IMR-90 (cell line): ENCODE results near the gene INSYN2A. TPM values are rescaled to one million over a fixed set of nuclear protein-coding genes. Genes with fewer than 3 reads are reported as not detected.

Source experiments
- ATAC-seq: fragments of 200-7000 bp; cut with Tn5 transposase; 2 replicates; pipeline ENCODE4 v1.9.1; 2020; ENCODE audit warnings: low read depth, mild to moderate bottlenecking, moderate library complexity
- BruUV-seq: library from RNA; stranded (reverse); fragments of 400-500 nt; replicated peaks from 2 replicates; lab custom pipeline; 2021; lab: Mats Ljungman, UMichigan
- CTCF ChIA-PET: fragments of 300-600 bp; formaldehyde crosslinking; extraction: SDS; loops from one replicate; lab custom pipeline; 2021; ENCODE audit warnings: antibody characterized with exemption; lab: Yijun Ruan, JAX
- POLR2A ChIA-PET: fragments of 300-600 bp; sonication (Branson Sonifier 250); formaldehyde crosslinking; loops from one replicate; lab custom pipeline; 2022; ENCODE audit warnings: antibody characterized with exemption; ENCODE audit not compliant: unreplicated experiment; lab: Charles Lee
- DNase-seq: peaks from one replicate; pipeline ENCODE4 v3.0.0; 2013
- H2AFZ ChIP-seq: replicated peaks from 2 replicates; pipeline ENCODE3; 2013; ENCODE audit warnings: low read length, mild to moderate bottlenecking; ENCODE audit not compliant: poor library complexity
- H2AK5ac ChIP-seq: 2 replicates; pipeline ENCODE4 v1.6.1; 2013; ENCODE audit warnings: low read depth, low read length, inconsistent platforms
- H2AK9ac ChIP-seq: replicated peaks from 2 replicates; pipeline ENCODE3; 2013; ENCODE audit warnings: mild to moderate bottlenecking, low read depth, low read length, moderate library complexity; ENCODE audit not compliant: poor library complexity
- H2BK120ac ChIP-seq: 2 replicates; pipeline ENCODE4 v1.6.1; 2013; ENCODE audit warnings: low read depth, low read length, inconsistent platforms
- H2BK15ac ChIP-seq: 3 replicates; pipeline ENCODE4 v1.6.1; 2013; ENCODE audit warnings: low read depth, low read length, inconsistent platforms
- H2BK20ac ChIP-seq: 2 replicates; pipeline ENCODE4 v1.6.1; 2013; ENCODE audit warnings: low read depth, mild to moderate bottlenecking, inconsistent platforms, low read length, moderate library complexity
- H2BK5ac ChIP-seq: 2 replicates; pipeline ENCODE4 v1.6.1; 2013; ENCODE audit warnings: mild to moderate bottlenecking, low read depth, low read length, inconsistent platforms; ENCODE audit not compliant: poor library complexity, severe bottlenecking
- H3K14ac ChIP-seq: replicated peaks from 2 replicates; pipeline ENCODE4 v1.6.1; 2013; ENCODE audit warnings: low read depth, low read length, inconsistent platforms
- H3K18ac ChIP-seq: 2 replicates; pipeline ENCODE4 v1.6.1; 2013; ENCODE audit warnings: low read depth, low read length, control low read depth
- H3K23ac ChIP-seq: 2 replicates; pipeline ENCODE4 v1.6.1; 2013; ENCODE audit warnings: low read depth, low read length, inconsistent platforms
- H3K27ac ChIP-seq: 2 replicates; pipeline ENCODE4 v1.5.1; 2013; ENCODE audit warnings: mild to moderate bottlenecking, control low read depth, low read length; ENCODE audit not compliant: insufficient read depth
- H3K27me3 ChIP-seq: 2 replicates; pipeline ENCODE4 v1.6.1; 2013; ENCODE audit warnings: low read length; ENCODE audit not compliant: control insufficient read depth, insufficient read depth
- H3K36me3 ChIP-seq: 2 replicates; pipeline ENCODE4 v1.6.1; 2013; ENCODE audit warnings: low read length, mixed read lengths; ENCODE audit not compliant: control insufficient read depth, insufficient read depth
- H3K4ac ChIP-seq: 2 replicates; pipeline ENCODE4 v1.6.1; 2013; ENCODE audit warnings: low read depth, low read length, inconsistent platforms
- H3K4me1 ChIP-seq: 2 replicates; pipeline ENCODE4 v1.6.1; 2013; ENCODE audit warnings: low read length, mixed read lengths; ENCODE audit not compliant: control insufficient read depth, insufficient read depth
- H3K4me2 ChIP-seq: 2 replicates; pipeline ENCODE4 v1.6.1; 2013; ENCODE audit warnings: low read depth, mild to moderate bottlenecking, control low read depth, low read length, moderate library complexity
- H3K4me3 ChIP-seq: 2 replicates; pipeline ENCODE4 v1.5.1; 2013; ENCODE audit warnings: low read depth, mild to moderate bottlenecking, control low read depth, low read length, moderate library complexity; ENCODE audit not compliant: insufficient read depth
- H3K56ac ChIP-seq: 2 replicates; pipeline ENCODE4 v1.6.1; 2013; ENCODE audit warnings: low read length, inconsistent platforms; ENCODE audit not compliant: insufficient read depth; ENCODE audit errors: extremely low read depth
- H3K79me1 ChIP-seq, 2 experiments: 2 replicates each; pipeline ENCODE4 v1.6.1; 2013; ENCODE audit warnings: low read length in 2 of 2, inconsistent platforms in 1 of 2, low read depth in 1 of 2
- H3K9ac ChIP-seq: 2 replicates; pipeline ENCODE4 v1.6.1; 2013; ENCODE audit warnings: low read depth, low read length, control low read depth
- H3K9me1 ChIP-seq: 2 replicates; pipeline ENCODE4 v1.6.1; 2013; ENCODE audit warnings: low read length, inconsistent platforms; ENCODE audit not compliant: insufficient read depth
- H3K9me3 ChIP-seq: 2 replicates; pipeline ENCODE4 v1.6.1; 2013; ENCODE audit warnings: low read length; ENCODE audit not compliant: control insufficient read depth, insufficient read depth
- H4K20me1 ChIP-seq: 2 replicates; pipeline ENCODE4 v1.6.1; 2013; ENCODE audit warnings: low read length, inconsistent platforms; ENCODE audit not compliant: insufficient read depth
- H4K5ac ChIP-seq: 2 replicates; pipeline ENCODE4 v1.6.1; 2013; ENCODE audit warnings: mild to moderate bottlenecking, low read depth, low read length, control low read depth
- H4K8ac ChIP-seq, 2 experiments: 2 replicates each; pipeline ENCODE4 v1.6.1; 2013; ENCODE audit warnings: low read depth in 2 of 2, low read length in 2 of 2, control low read depth in 1 of 2, inconsistent platforms in 1 of 2
- H4K91ac ChIP-seq: 2 replicates; pipeline ENCODE4 v1.6.1; 2013; ENCODE audit warnings: low read depth, low read length, inconsistent platforms; ENCODE audit not compliant: insufficient read depth
- BHLHE40 ChIP-seq: fragments of 150-350 bp; IDR thresholded peaks from 2 replicates; pipeline ENCODE4 v1.6.1; 2016; ENCODE audit warnings: mild to moderate bottlenecking, low read depth, low read length
- CEBPB ChIP-seq: IDR thresholded peaks from 2 replicates; pipeline ENCODE4 v1.6.1; 2012; ENCODE audit warnings: low read depth, low read length, improper control_type of control experiment
- MAFK ChIP-seq: IDR thresholded peaks from 2 replicates; pipeline ENCODE4 v1.6.1; 2012; ENCODE audit warnings: low read depth, low read length, improper control_type of control experiment
- NFE2L2 ChIP-seq: fragments of 150-350 bp; IDR thresholded peaks from 2 replicates; pipeline ENCODE4 v1.6.1; 2016; ENCODE audit warnings: low read depth, mild to moderate bottlenecking, low read length
- RFX5 ChIP-seq: IDR thresholded peaks from 2 replicates; pipeline ENCODE4 v1.8.0; 2012; ENCODE audit warnings: low read depth, mild to moderate bottlenecking, low read length, moderate library complexity
- whole genome bisulfite sequencing, 2 experiments: methylation state at CpG; one replicate each; pipeline versions ENCODE4 v1.1.5 to v1.1.7; 2013; ENCODE audit warnings: missing lambda C conversion rate in 2 of 2; ENCODE audit not compliant: insufficient read length in 1 of 2; ENCODE audit errors: extremely low coverage in 2 of 2; 5-methylcytosine and 5-hydroxymethylcytosine counted together
- dilution Hi-C: fragments of 300-500 bp; cut with HindIII; formaldehyde crosslinking; loops from one replicate; pipeline ENCODE4 v1.14.3; 2018; ENCODE audit warnings: low sequenced_read_pairs; ENCODE audit not compliant: unreplicated experiment
- in situ Hi-C: fragments of 300-500 bp; cut with MboI; formaldehyde crosslinking; loops from 3 replicates; pipeline ENCODE4 v1.14.3; 2019; ENCODE audit warnings: low sequenced_read_pairs, inconsistent platforms, mixed read lengths
- intact Hi-C: fragments of 100-400 bp; cut with micrococcal nuclease; formaldehyde crosslinking; loops from 2 replicates; pipeline ENCODE4 v1.10.0; 2022
- polyA plus RNA-seq, 3 experiments: library from polyadenylated mRNA; depleted of rRNA; stranded (reverse); fragments of >200 nt; gene quantifications; 2 replicates each; pipeline ENCODE4 v1.2.3, GENCODE V29; 2012; ENCODE audit warnings: low replicate concordance in 1 of 3
- total RNA-seq: library from RNA; depleted of rRNA; stranded (reverse); fragments of >200 nt; gene quantifications from 2 replicates; pipeline ENCODE4 v1.2.3, GENCODE V29; 2012
- TF ChIP-seq, protein P1 (sequence below): fragments of 150-350 bp; IDR thresholded peaks from 2 replicates; pipeline ENCODE4 v1.6.1; 2017; ENCODE audit warnings: mild to moderate bottlenecking, antibody characterized with exemption, low read length, low read depth

The INSYN2A gene
- total and polyA plus RNA-seq, 2 of the 4 experiments (the other 2 are of a cell fraction) = 0.10 to 0.18 TPM

DNA sequence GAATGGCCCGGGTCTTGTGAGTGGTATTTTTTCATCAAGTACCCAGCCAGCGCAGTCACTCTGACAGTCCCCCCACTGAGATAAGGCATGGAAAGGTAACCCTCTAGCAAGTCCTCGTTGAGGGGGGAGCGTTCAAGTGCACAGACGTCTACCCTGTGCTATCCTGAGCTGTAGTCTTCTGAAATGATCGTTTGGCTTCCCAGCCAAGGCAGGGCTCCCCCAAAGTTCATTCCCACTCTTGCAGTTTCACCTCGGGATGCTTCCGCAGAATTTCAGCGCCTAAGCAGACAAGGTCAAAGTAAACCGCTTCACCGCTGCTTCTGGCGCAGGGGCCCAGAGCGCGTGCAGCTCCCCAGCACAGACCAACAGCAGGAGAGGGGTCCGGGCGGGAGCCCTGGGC, 1.8 kb downstream of the INSYN2A start:
- CTCF ChIA-PET = interaction anchor here (0.6 to 0.7 kb wide), 3 partner anchors 9 to 189 kb away, joined by 3 to 9 read pairs (median 6); no protein-coding TSS in a partner anchor

More for the DNA sequence above, 1.8 kb downstream of the INSYN2A start:
- Histone ChIP-seq H4K91ac (no peak overlapping the region), H3K14ac (no peak overlapping the region), H2AK9ac (no peak overlapping the region), H3K23ac (no peak overlapping the region), H3K9me3 (no peaks in the 10 kb centered on the region), H2BK120ac (no peak overlapping the region), H3K4ac (no peak overlapping the region), H2BK20ac (no peak overlapping the region), H2AFZ (no peak overlapping the region), H3K18ac (no peak overlapping the region), H3K56ac (no peak overlapping the region), H3K9me1 (peaks cover 8% of the 10 kb centered on the region), H2AK5ac (no peak overlapping the region), H3K27ac (no peak overlapping the region), H3K4me1 (peaks cover 8% of the 10 kb centered on the region; the same call in 1 of the 2 replicates), H3K27me3 (no peaks in the 10 kb centered on the region; the same call in 1 of the 2 replicates), H3K9ac (no peak overlapping the region), H4K8ac (no peak overlapping the region), H2BK15ac (no peak overlapping the region), H3K36me3 (no peaks in the 10 kb centered on the region), H4K5ac (no peak overlapping the region), H3K79me1 (peaks cover 4 to 23% of the 10 kb centered on the region in 2 experiments; a peak in 3 of 4 replicates), H3K4me2 (no peak overlapping the region; the same call in 1 of the 2 replicates), H3K4me3 (no peak overlapping the region), H4K20me1 (peaks cover 52% of the 10 kb centered on the region), H2BK5ac (no peak overlapping the region)
- DNase-seq = no peak
- ATAC-seq = no peak
- dilution Hi-C loops (no loop called here), in situ Hi-C loops (no loop called here), intact Hi-C loops (loop anchor here (5.0 to 10.0 kb wide), 2 partner anchors 107 to 230 kb away; no protein-coding TSS in a partner anchor)
- no TSS peak for BruUV-seq
- TF ChIP-seq BHLHE40 = no peak
- no peak for TF ChIP-seq RFX5
- no peak for TF ChIP-seq CEBPB
- TF ChIP-seq, protein P1, sequence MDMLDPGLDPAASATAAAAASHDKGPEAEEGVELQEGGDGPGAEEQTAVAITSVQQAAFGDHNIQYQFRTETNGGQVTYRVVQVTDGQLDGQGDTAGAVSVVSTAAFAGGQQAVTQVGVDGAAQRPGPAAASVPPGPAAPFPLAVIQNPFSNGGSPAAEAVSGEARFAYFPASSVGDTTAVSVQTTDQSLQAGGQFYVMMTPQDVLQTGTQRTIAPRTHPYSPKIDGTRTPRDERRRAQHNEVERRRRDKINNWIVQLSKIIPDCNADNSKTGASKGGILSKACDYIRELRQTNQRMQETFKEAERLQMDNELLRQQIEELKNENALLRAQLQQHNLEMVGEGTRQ = no peak
- no peak for TF ChIP-seq MAFK
- no peak for TF ChIP-seq NFE2L2
- 53% methylated on average over 3 of the region's 16 CpGs; no CpG with 5 or more reads in 1 of the 2 experiments for WGBS, 2 experiments
- POLR2A ChIA-PET = no interaction called here
